Spleen (tissue), 11 donors: Measurements from ENCODE around the gene DUSP22. TPM values are rescaled to one million over a fixed set of nuclear protein-coding genes. Genes with fewer than 3 reads are reported as not detected.

ENCODE experiments used
- DNase-seq: peaks from one replicate; pipeline ENCODE4 v3.0.0-alpha.2; 2020
- H3K27ac ChIP-seq, 8 donors: fragments of 200-600 bp; sonication (generic) in 7 of 8; 1 replicate in 4 of 8; 2 replicates in 4 of 8; pipeline versions ENCODE4 v1.5.0 to v1.8.0; 2016 to 2021; ENCODE audit warnings: inconsistent platforms in 4 of 8, mild to moderate bottlenecking in 4 of 8, moderate library complexity in 1 of 8
- H3K27me3 ChIP-seq, 7 donors: fragments of 200-600 bp; sonication (generic) in 6 of 7; replicated peaks in 1 of 7; 1 replicate in 4 of 7; 2 replicates in 3 of 7; pipeline versions ENCODE4 v1.5.0 to v1.8.0; 2016 to 2021; ENCODE audit warnings: inconsistent platforms in 3 of 7, mild to moderate bottlenecking in 1 of 7
- H3K36me3 ChIP-seq, 6 donors: fragments of 200-600 bp; sonication (generic) in 5 of 6; 1 replicate in 4 of 6; 2 replicates in 2 of 6; pipeline versions ENCODE4 v1.5.0 to v1.8.0; 2016 to 2021; ENCODE audit warnings: inconsistent platforms in 2 of 6
- H3K4me1 ChIP-seq, 6 donors: fragments of 200-600 bp; sonication (generic) in 5 of 6; 1 replicate in 3 of 6; 2 replicates in 3 of 6; pipeline versions ENCODE4 v1.5.0 to v1.8.0; 2016 to 2021; ENCODE audit warnings: inconsistent platforms in 3 of 6
- H3K4me3 ChIP-seq, 8 donors: fragments of 200-600 bp; sonication (generic) in 7 of 8; 1 replicate in 4 of 8; 2 replicates in 4 of 8; pipeline versions ENCODE4 v1.5.0 to v1.8.0; 2016 to 2021; ENCODE audit warnings: inconsistent platforms in 4 of 8, mild to moderate bottlenecking in 4 of 8, moderate library complexity in 2 of 8
- H3K9me3 ChIP-seq, 8 donors: fragments of 200-600 bp; sonication (generic) in 7 of 8; 1 replicate in 4 of 8; 2 replicates in 4 of 8; pipeline versions ENCODE4 v1.5.0 to v1.8.0; 2016 to 2021; ENCODE audit warnings: inconsistent platforms in 4 of 8
- POLR2A ChIP-seq, 3 donors: fragments of 450-650 bp; IDR thresholded peaks; one replicate each; pipeline ENCODE4 v1.5.1; 2017; ENCODE audit warnings: antibody characterized with exemption in 3 of 3, mild to moderate bottlenecking in 1 of 3
- POLR2AphosphoS5 ChIP-seq, 3 donors: sonication (generic); formaldehyde crosslinking; IDR thresholded peaks; one replicate each; pipeline ENCODE4 v1.5.1; 2017; ENCODE audit warnings: antibody characterized with exemption in 3 of 3
- WGBS, 5 donors: extraction: QIAGEN DNeasy Blood & Tissue Kit in 3 of 5; methylation state at CpG; one replicate each; pipeline versions ENCODE4 v1.1.5 to v1.1.7; 2013 to 2018; 5-methylcytosine and 5-hydroxymethylcytosine counted together
- intact Hi-C: fragments of 100-400 bp; cut with DNase I; formaldehyde crosslinking; loops from one replicate; pipeline ENCODE4 v1.15.0; 2023; ENCODE audit warnings: low total_unique reads
- polyA plus RNA-seq, 3 donors: library from polyadenylated mRNA; stranded (reverse); fragments of 200-250 nt; gene quantifications; one replicate each; pipeline ENCODE4 v1.2.1, GENCODE V29; 2013
- total RNA-seq, 7 donors: library from RNA; depleted of rRNA in 3 of 7; stranded (reverse); fragments of >200 nt in 3 of 7; fragmentation: NEBNext Ultra II Directional in 4 of 7; extraction: Animal tissue kit (Norgen Biotek cat#: 25700) in 4 of 7; gene quantifications; one replicate each; pipeline versions ENCODE4 v1.1.0 to v1.2.1, GENCODE V29; 2016 to 2021
- TF ChIP-seq, protein P1 (sequence below), 11 experiments: fragments of 200-600 bp in 7 of 11; fragments of 450-650 bp in 4 of 11; sonication (generic) in 4 of 11; IDR thresholded peaks in 8 of 11; conservative IDR thresholded peaks in 3 of 11; 1 replicate in 7 of 11; 2 replicates in 4 of 11; pipeline versions ENCODE4 v1.4.0 to v1.8.0; 2016 to 2021; ENCODE audit warnings: antibody characterized with exemption in 11 of 11, inconsistent platforms in 4 of 11, mild to moderate bottlenecking in 1 of 11
- donor health status: healthy with polysubstance abuse.
- donor health status: DM: no; HTN: no; CAD: no; lungs with moderate emphysema.
- donor health status: DM: no; HTN: no; CAD: no.
- donor health status: Bipolar disorder and iron deficiency.
- donor health status: healthy.
- donor health status: DM: no; HTN: no; CAD: no.
- donor health status: DM: yes; HTN: yes; CAD: no.

Gene DUSP22
- total and polyA plus RNA-seq, 10 donors, result 41.2 to 120 (median 69.4) TPM

- no peak for DNase-seq
- Histone ChIP-seq H3K27ac (no peak overlapping the region), H3K36me3 (peaks cover 0 to 48% (median 12%) of the 10 kb centered on the region in 6 donors), H3K4me3 (peak overlapping the region in 2 of 8 donors; percentile 69 to 91), H3K9me3 (no peaks in the 10 kb centered on the region), H3K4me1 (peaks cover 9 to 83% (median 54%) of the 10 kb centered on the region in 6 donors), H3K27me3 (peaks cover 0 to 68% (median 41%) of the 10 kb centered on the region in 7 donors)
- WGBS, 5 donors, result 87 to 96% (median 92%) methylated on average over 13 of the region's 13 CpGs
- intact Hi-C loops, result no loop called here
- TF ChIP-seq, protein P1, sequence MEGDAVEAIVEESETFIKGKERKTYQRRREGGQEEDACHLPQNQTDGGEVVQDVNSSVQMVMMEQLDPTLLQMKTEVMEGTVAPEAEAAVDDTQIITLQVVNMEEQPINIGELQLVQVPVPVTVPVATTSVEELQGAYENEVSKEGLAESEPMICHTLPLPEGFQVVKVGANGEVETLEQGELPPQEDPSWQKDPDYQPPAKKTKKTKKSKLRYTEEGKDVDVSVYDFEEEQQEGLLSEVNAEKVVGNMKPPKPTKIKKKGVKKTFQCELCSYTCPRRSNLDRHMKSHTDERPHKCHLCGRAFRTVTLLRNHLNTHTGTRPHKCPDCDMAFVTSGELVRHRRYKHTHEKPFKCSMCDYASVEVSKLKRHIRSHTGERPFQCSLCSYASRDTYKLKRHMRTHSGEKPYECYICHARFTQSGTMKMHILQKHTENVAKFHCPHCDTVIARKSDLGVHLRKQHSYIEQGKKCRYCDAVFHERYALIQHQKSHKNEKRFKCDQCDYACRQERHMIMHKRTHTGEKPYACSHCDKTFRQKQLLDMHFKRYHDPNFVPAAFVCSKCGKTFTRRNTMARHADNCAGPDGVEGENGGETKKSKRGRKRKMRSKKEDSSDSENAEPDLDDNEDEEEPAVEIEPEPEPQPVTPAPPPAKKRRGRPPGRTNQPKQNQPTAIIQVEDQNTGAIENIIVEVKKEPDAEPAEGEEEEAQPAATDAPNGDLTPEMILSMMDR (IDR thresholded peaks at IDR 0.05 in 8 of 11, conservative IDR thresholded peaks at IDR 0.05 in 3 of 11), result no peak
- no peak for TF ChIP-seq POLR2AphosphoS5 (IDR thresholded peaks at IDR 0.05)
- no peak for TF ChIP-seq POLR2A (IDR thresholded peaks at IDR 0.05)
These were observed 102.5 kb downstream of the DUSP22 start for GRCh38 chr6:394641-395289.

DNA sequence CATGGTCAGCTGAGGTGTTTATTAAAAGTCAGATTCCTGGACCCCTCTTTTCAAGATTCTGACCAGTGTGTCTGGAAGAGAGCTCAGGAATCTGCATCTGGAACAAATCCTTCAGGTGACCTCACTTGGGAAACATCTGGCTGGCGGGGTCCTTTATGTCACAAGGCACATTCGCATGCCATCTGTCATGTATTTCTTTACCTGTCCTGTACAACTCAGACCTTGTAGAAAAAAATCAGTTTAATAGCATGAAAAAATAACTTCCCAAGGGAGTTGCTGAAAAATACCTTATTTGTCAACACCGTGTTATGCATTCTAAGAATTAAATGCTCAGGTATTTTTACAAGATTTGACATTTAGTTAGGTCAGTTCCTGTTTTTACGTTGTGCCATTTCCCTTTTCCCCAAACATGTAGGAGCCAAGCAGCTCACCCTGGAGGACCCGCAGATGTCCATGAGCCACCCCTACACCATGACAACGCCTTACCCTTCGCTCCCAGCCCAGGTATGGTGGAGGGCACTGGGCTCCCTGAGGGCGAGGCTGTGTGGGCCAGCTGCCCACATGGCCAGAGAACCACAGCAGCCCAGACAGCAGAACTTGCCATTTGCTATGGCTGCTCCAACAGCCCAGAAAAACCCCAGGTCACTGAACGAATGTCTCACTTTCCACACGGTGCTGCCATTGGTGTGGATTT is 103.3 kb downstream of the DUSP22 start:
- no peak for DNase-seq
- no peak overlapping the region for H3K4me3 ChIP-seq
- intact Hi-C loops, result no loop called here
- H3K27ac ChIP-seq, result peak overlapping the region in 1 of 8 donors; percentile 15
- peaks cover 7 to 83% (median 53%) of the 10 kb centered on the region in 6 donors for H3K4me1 ChIP-seq
- H3K27me3 ChIP-seq, result peaks cover 0 to 60% (median 35%) of the 10 kb centered on the region in 7 donors
- no peaks in the 10 kb centered on the region for H3K9me3 ChIP-seq
- 60 to 74% (median 70%) methylated on average over 10 of the region's 10 CpGs for WGBS, 5 donors
- H3K36me3 ChIP-seq, result peaks cover 0 to 48% (median 12%) of the 10 kb centered on the region in 6 donors
- peak in 2 of 3 donors; percentile 42 to 56 for TF ChIP-seq POLR2AphosphoS5 (IDR thresholded peaks at IDR 0.05)
- TF ChIP-seq POLR2A (IDR thresholded peaks at IDR 0.05), result no peak

- no peak overlapping the region for H3K4me3 ChIP-seq
- WGBS, 5 donors, result 85 to 95% (median 91%) methylated on average over 6 of the region's 6 CpGs
- intact Hi-C loops, result no loop called here
- H3K27me3 ChIP-seq, result peaks cover 0 to 54% (median 30%) of the 10 kb centered on the region in 7 donors
- H3K36me3 ChIP-seq, result peaks cover 0 to 50% (median 13%) of the 10 kb centered on the region in 6 donors
- peaks cover 4 to 83% (median 48%) of the 10 kb centered on the region in 6 donors for H3K4me1 ChIP-seq
- H3K9me3 ChIP-seq, result no peaks in the 10 kb centered on the region
- DNase-seq, result no peak
- no peak for TF ChIP-seq POLR2AphosphoS5 (IDR thresholded peaks at IDR 0.05)
- TF ChIP-seq, protein P1 (IDR thresholded peaks at IDR 0.05 in 8 of 11, conservative IDR thresholded peaks at IDR 0.05 in 3 of 11), result no peak
- TF ChIP-seq POLR2A (IDR thresholded peaks at IDR 0.05), result no peak
- H3K27ac ChIP-seq, result peak overlapping the region in 1 of 8 donors; percentile 15
These were observed 103.8 kb downstream of the DUSP22 start for GRCh38 chr6:396126-396520.

DNA sequence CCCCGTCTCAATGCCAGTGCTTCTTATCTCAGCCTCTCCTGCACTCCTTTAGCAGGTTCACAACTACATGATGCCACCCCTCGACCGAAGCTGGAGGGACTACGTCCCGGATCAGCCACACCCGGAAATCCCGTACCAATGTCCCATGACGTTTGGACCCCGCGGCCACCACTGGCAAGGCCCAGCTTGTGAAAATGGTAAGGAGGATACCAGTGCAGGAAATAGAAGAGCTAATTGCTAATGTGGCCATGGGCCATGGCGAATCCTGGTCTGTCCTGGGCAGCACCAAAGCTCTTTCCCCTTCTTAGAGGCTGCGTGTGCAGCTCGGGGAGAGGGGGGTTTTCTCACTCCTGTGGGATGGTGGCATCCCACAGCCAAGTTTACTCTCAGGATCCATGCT is 104.8 kb downstream of the DUSP22 start:
- peaks cover 0 to 45% (median 21%) of the 10 kb centered on the region in 7 donors for H3K27me3 ChIP-seq
- intact Hi-C loops, result no loop called here
- no peak overlapping the region for H3K27ac ChIP-seq
- H3K4me1 ChIP-seq, result peaks cover 4 to 81% (median 39%) of the 10 kb centered on the region in 6 donors
- H3K36me3 ChIP-seq, result peaks cover 0 to 60% (median 20%) of the 10 kb centered on the region in 6 donors
- no peaks in the 10 kb centered on the region for H3K9me3 ChIP-seq
- WGBS, 5 donors, result 89 to 93% (median 90%) methylated on average over 13 of the region's 13 CpGs
- DNase-seq, result no peak
- H3K4me3 ChIP-seq, result no peak overlapping the region
- no peak for TF ChIP-seq POLR2A (IDR thresholded peaks at IDR 0.05)
- TF ChIP-seq POLR2AphosphoS5 (IDR thresholded peaks at IDR 0.05), result peak in 1 of 3 donors; percentile 11
- TF ChIP-seq, protein P1 (IDR thresholded peaks at IDR 0.05 in 8 of 11, conservative IDR thresholded peaks at IDR 0.05 in 3 of 11), result no peak
